ENCODE measurements around the gene HSPA1B.
"Not testable (repeated sequence)": the region's sequence is repeated elsewhere in the genome, so short reads cannot be mapped to it uniquely, and the experiment has no call there.

The HSPA1B gene

GRCh38 chr6:31858707-31859106, 31.2 kb downstream of the HSPA1B start:
- no peak for TF ChIP-seq CTCF (IDR thresholded peaks at IDR 0.05; ENCODE audit: insufficient read depth, low read length, missing control alignments)
- DNase-seq (ENCODE audit: low read depth, low spot score), result no peak
- H3K4me3 ChIP-seq (ENCODE audit: low read depth, low read length), result no peak overlapping the region
- ChIA-PET CTCF (no interaction called here), POLR2A (no interaction called here)

GRCh38 chr6:31859923-31860322, 32.4 kb downstream of the HSPA1B start:
- no peak overlapping the region for H3K4me3 ChIP-seq (ENCODE audit: low read depth, low read length)
- CTCF ChIA-PET, result interaction anchor here (0.7 kb wide), 1 partner anchor 9 kb away, joined by 3 read pairs; no protein-coding TSS in a partner anchor
- no peak for TF ChIP-seq CTCF (IDR thresholded peaks at IDR 0.05; ENCODE audit: insufficient read depth, low read length, missing control alignments)
- POLR2A ChIA-PET, result no interaction called here
- DNase-seq (ENCODE audit: low read depth, low spot score), result no peak

- no peak for TF ChIP-seq CTCF (IDR thresholded peaks at IDR 0.05; ENCODE audit: insufficient read depth, low read length, missing control alignments)
- POLR2A ChIA-PET, result no interaction called here
- H3K4me3 ChIP-seq (ENCODE audit: low read depth, low read length), result no peak overlapping the region
- CTCF ChIA-PET, result interaction anchor here (0.7 kb wide), 1 partner anchor 9 kb away, joined by 3 read pairs; no protein-coding TSS in a partner anchor
- no peak for DNase-seq (ENCODE audit: low read depth, low spot score)
Measured at GRCh38 chr6:31860349-31860748, 32.8 kb downstream of the HSPA1B start.

- no peak for TF ChIP-seq CTCF (IDR thresholded peaks at IDR 0.05; ENCODE audit: insufficient read depth, low read length, missing control alignments)
- H3K4me3 ChIP-seq (ENCODE audit: low read depth, low read length), result no peak overlapping the region; the same call in 1 of the 2 replicates
- ChIA-PET POLR2A (no interaction called here), CTCF (no interaction called here)
- no peak for DNase-seq (ENCODE audit: low read depth, low spot score)
Measured at GRCh38 chr6:31861150-31861549, 33.6 kb downstream of the HSPA1B start.

GRCh38 chr6:31861919-31862343, 34.4 kb downstream of the HSPA1B start:
- no peak for TF ChIP-seq CTCF (IDR thresholded peaks at IDR 0.05; ENCODE audit: insufficient read depth, low read length, missing control alignments)
- CTCF ChIA-PET, result interaction anchor here (1.7 to 4.5 kb wide), 2 partner anchors 181 to 184 kb away, joined by 9 to 22 read pairs; partner anchors contain the start of gene LY6G5C
- POLR2A ChIA-PET, result interaction anchor here (1.0 to 2.4 kb wide), 7 partner anchors 18 to 1110 kb away, joined by 3 to 19 read pairs (median 7); partner anchors contain the start of gene HSPA1B
- DNase-seq (ENCODE audit: low read depth, low spot score), result no peak
- H3K4me3 ChIP-seq (ENCODE audit: low read depth, low read length), result peak overlapping the region; percentile 94

- POLR2A ChIA-PET, result interaction anchor here (0.6 to 2.4 kb wide), 18 partner anchors 10 to 1109 kb away, joined by 3 to 19 read pairs (median 4); partner anchors contain the start of genes ABHD16A, DXO, EHMT2 and HSPA1B
- peak; percentile 99 for DNase-seq (ENCODE audit: low read depth, low spot score)
- H3K4me3 ChIP-seq (ENCODE audit: low read depth, low read length), result peak within 1 kb of the TSS; percentile 94
- CTCF ChIA-PET, result interaction anchor here (1.1 to 4.5 kb wide), 5 partner anchors 18 to 184 kb away, joined by 3 to 22 read pairs (median 5); partner anchors contain the start of gene LY6G5C
- no peak for TF ChIP-seq CTCF (IDR thresholded peaks at IDR 0.05; ENCODE audit: insufficient read depth, low read length, missing control alignments)
Measured at GRCh38 chr6:31862344-31863235, 35.1 kb downstream of the HSPA1B start, which contains the start of gene NEU1. TSS of gene NEU1 (minus strand) at chr6:31862821. CDS start at chr6:31862776, 45 bp downstream.

GRCh38 chr6:31864123-31864562, 36.6 kb downstream of the HSPA1B start:
- DNase-seq (ENCODE audit: low read depth, low spot score), result not testable (repeated sequence)
- POLR2A ChIA-PET, result interaction anchor here (0.6 to 2.4 kb wide), 6 partner anchors 23 to 106 kb away, joined by 3 to 19 read pairs (median 6); partner anchors contain the start of genes EHMT2, HSPA1B and LSM2
- CTCF ChIA-PET, result interaction anchor here (0.6 to 4.5 kb wide), 10 partner anchors 11 to 205 kb away, joined by 3 to 22 read pairs (median 4); partner anchors contain the start of genes C6orf47, DDAH2 and LY6G5C
- H3K4me3 ChIP-seq (ENCODE audit: low read depth, low read length), result peak overlapping the region; percentile 76
